Heart right ventricle (tissue), 16 donors: ENCODE measurements around the gene RGS7. TPM values are rescaled to one million over a fixed set of nuclear protein-coding genes. Genes with fewer than 3 reads are reported as not detected.
"Not testable (repeated sequence)": the region's sequence is repeated elsewhere in the genome, so short reads cannot be mapped to it uniquely, and the experiment has no call there.

Experiments used
- ATAC-seq, 8 donors: fragments of 200-7000 bp; cut with Tn5 transposase; one replicate each; pipeline ENCODE4 v1.9.1; 2020; ENCODE audit warnings: mild to moderate bottlenecking in 8 of 8, moderate library complexity in 8 of 8, moderate number of reproducible peaks in 1 of 8
- DNase-seq, 2 donors: peaks; one replicate each; pipeline ENCODE4 v3.0.0-alpha.2; 2020
- H3K27ac ChIP-seq, 10 donors: fragments of 200-600 bp; sonication (generic) in 2 of 10; one replicate each; pipeline versions ENCODE4 v1.5.0 to v1.8.0; 2020 to 2022; ENCODE audit warnings: mild to moderate bottlenecking in 3 of 10
- H3K27me3 ChIP-seq, 7 donors: fragments of 200-600 bp; one replicate each; pipeline ENCODE4 v1.8.0; 2021 to 2022; ENCODE audit warnings: mild to moderate bottlenecking in 2 of 7
- H3K36me3 ChIP-seq, 9 donors: fragments of 200-600 bp; sonication (generic) in 1 of 9; one replicate each; pipeline versions ENCODE4 v1.5.0 to v1.8.0; 2020 to 2022; ENCODE audit warnings: mild to moderate bottlenecking in 2 of 9
- H3K4me1 ChIP-seq, 9 donors: fragments of 200-600 bp; sonication (generic) in 1 of 9; one replicate each; pipeline versions ENCODE4 v1.5.0 to v1.8.0; 2020 to 2022; ENCODE audit warnings: mild to moderate bottlenecking in 4 of 9
- H3K4me3 ChIP-seq, 10 donors: fragments of 200-600 bp; sonication (generic) in 2 of 10; one replicate each; pipeline versions ENCODE4 v1.5.0 to v1.8.0; 2020 to 2022; ENCODE audit warnings: mild to moderate bottlenecking in 7 of 10, moderate library complexity in 2 of 10
- H3K9me3 ChIP-seq, 11 donors: fragments of 200-600 bp in 10 of 11; sonication (generic) in 2 of 11; one replicate each; pipeline versions ENCODE4 v1.5.0 to v1.8.0; 2013 to 2022; ENCODE audit warnings: mild to moderate bottlenecking in 2 of 11, control low read depth in 1 of 11, moderate library complexity in 1 of 11
- CTCF ChIP-seq, 9 donors: fragments of 200-600 bp; sonication (generic) in 2 of 9; IDR thresholded peaks; one replicate each; pipeline versions ENCODE4 v1.5.0 to v1.8.0; 2021 to 2022; ENCODE audit warnings: antibody characterized with exemption in 9 of 9, mild to moderate bottlenecking in 5 of 9, moderate library complexity in 1 of 9
- WGBS, 2 donors: extraction: QIAGEN DNeasy Blood & Tissue Kit; methylation state at CpG; one replicate each; pipeline ENCODE4 v1.1.7; 2013; ENCODE audit warnings: inconsistent platforms in 1 of 2; 5-methylcytosine and 5-hydroxymethylcytosine counted together
- intact Hi-C, 10 donors: fragments of 100-400 bp; cut with DNase I; formaldehyde crosslinking; loops; one replicate each; pipeline versions ENCODE4 v1.11.1 to v1.14.2; 2022
- polyA plus RNA-seq, 2 donors: library from polyadenylated mRNA; stranded (reverse); fragments of 200-250 nt; gene quantifications; one replicate each; pipeline ENCODE4 v1.2.3, GENCODE V29; 2013
- total RNA-seq, 10 donors: library from RNA; stranded (reverse); fragmentation: NEBNext Ultra II Directional in 3 of 10; extraction: Animal tissue kit (Norgen Biotek cat#: 25700) in 3 of 10; gene quantifications; one replicate each; pipeline versions ENCODE4 v1.2.1 to v1.2.4, GENCODE V29; 2021 to 2023
- donor health status: Arrhythmogenic right ventricular cardiomyopathy.
- donor health status: ischemic (EF 13 %, LVEDD 7.1; RV severe dilation, severe dysfunction).
- donor health status: healthy with polysubstance abuse.
- donor health status: DM: no; HTN: yes; CAD: no.
- donor health status: DM: no; HTN: no; CAD: no.
- donor health status: ischemic (EF 25% LVEDD 6.9; RV normal size, moderate dysfunction).
- donor health status: ischemic (EF 25% LVEDD 5.7; RV mildly dilated, moderate dysfunction).
- donor health status: healthy.
- donor health status: DM: yes; HTN: yes; CAD: no.
- donor health status: Ischemic cardiomyopathy.
- donor health status: ischemic (EF 35%, LVEDD 5.7; RV mildly dilated, moderate dysfunction).
- donor health status: nonischemic (EF 11% LVEDD 7.7; RV severe dilation, severe dysfunction).
- donor health status: DM: yes; HTN: yes; CAD: no.
- donor health status: PGD.
- donor health status: ischemic (EF 29% LVEDD 5.4; RV normal size, mild dysfunction).
- donor health status: nonischemic (EF 23%, LVEDD 6.1; RV moderate dilation, normal function).

The RGS7 gene
- total and polyA plus RNA-seq, 12 donors = not detected

DNA sequence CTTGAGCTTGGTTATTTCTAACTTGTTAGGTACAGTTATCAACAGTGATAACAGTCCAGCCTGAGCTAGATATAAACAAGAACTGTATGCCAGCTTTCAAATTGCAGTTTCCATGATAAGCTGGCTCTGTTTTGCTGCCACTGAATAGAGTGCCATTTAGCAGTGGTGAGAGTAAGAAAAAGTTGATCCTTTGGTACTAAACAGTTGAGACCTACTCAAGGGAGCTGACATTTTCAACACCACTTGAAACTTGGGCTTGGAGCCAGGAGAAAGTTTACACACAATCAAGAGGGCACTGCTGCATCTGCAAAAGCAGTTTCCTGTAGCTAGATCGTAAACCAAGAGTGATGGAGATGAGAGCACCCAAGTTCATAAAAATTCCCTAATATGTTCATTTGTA lies 131.3 kb downstream of the RGS7 start:
- DNase-seq = no peak
- Histone ChIP-seq H3K27ac (no peak overlapping the region), H3K27me3 (no peaks in the 10 kb centered on the region), H3K36me3 (no peaks in the 10 kb centered on the region), H3K4me1 (peaks cover 0 to 2% (median 0%) of the 10 kb centered on the region in 9 donors), H3K9me3 (peaks cover 0 to 33% (median 0%) of the 10 kb centered on the region in 11 donors), H3K4me3 (no peak overlapping the region)
- TF ChIP-seq CTCF (IDR thresholded peaks at IDR 0.05) = no peak
- intact Hi-C loops = no loop called here
- WGBS, 2 donors = 33 to 49% methylated on average over 1 of the region's 1 CpG
- no peak for ATAC-seq

DNA sequence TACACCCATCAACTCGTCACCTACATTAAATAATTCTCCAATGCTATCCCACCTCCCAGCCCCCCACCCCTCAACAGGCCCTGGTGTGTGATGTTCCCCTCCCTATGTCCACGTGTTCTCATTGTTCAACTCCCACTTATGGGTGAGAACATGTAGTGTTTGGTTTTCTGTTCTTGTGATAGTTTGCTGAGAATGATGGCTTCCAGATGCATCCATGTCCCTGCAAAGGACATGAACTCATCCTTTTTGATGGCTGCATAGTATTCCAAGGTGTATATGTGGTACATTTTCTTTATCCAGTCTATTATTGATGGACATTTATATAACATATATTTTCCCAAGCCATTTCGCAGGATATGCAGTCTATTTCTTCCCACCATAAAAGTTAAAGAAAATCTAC lies 132.8 kb downstream of the RGS7 start:
- H3K27me3 ChIP-seq, ATAC-seq, H3K27ac ChIP-seq, DNase-seq, intact Hi-C loops, H3K36me3 ChIP-seq, H3K4me3 ChIP-seq, H3K4me1 ChIP-seq: not testable (repeated sequence)
- peaks cover 0 to 35% (median 0%) of the 10 kb centered on the region in 11 donors for H3K9me3 ChIP-seq
- WGBS, 2 donors = 83 to 84% methylated on average over 3 of the region's 3 CpGs

DNA sequence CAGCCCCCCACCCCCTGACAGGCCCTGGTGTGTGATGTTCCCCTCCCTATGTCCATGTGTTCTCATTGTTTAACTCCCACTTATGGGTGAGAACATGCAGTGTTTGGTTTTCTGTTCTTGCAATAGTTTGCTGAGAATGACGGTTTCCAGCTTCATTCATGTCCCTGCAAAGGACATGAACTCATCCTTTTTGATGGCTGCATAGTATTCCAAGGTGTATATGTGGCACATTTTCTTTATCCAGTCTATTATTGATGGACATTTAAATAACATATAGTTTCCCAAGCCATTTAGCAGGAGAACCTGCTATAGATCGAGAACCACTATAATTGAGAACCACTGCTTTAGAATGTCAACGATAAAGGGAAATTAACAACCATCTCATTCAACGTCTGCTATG lies 134.2 kb downstream of the RGS7 start:
- H3K4me1 ChIP-seq, intact Hi-C loops, ATAC-seq, H3K27ac ChIP-seq, DNase-seq, H3K36me3 ChIP-seq, H3K27me3 ChIP-seq, H3K4me3 ChIP-seq: not testable (repeated sequence)
- 81 to 84% methylated on average over 4 of the region's 4 CpGs for WGBS, 2 donors
- H3K9me3 ChIP-seq = peaks cover 0 to 40% (median 0%) of the 10 kb centered on the region in 11 donors

- Histone ChIP-seq H3K27me3 (no peaks in the 10 kb centered on the region), H3K4me3 (no peak overlapping the region), H3K27ac (no peak overlapping the region), H3K4me1 (no peaks in the 10 kb centered on the region), H3K36me3 (no peaks in the 10 kb centered on the region), H3K9me3 (peaks cover 0 to 53% (median 8%) of the 10 kb centered on the region in 11 donors)
- ATAC-seq (no peak), DNase-seq (no peak)
- 65 to 70% methylated on average over 6 of the region's 6 CpGs for WGBS, 2 donors
- intact Hi-C loops = no loop called here
- TF ChIP-seq CTCF (IDR thresholded peaks at IDR 0.05) = no peak
These were observed 135.7 kb downstream of the RGS7 start for GRCh38 chr1:241221319-241221718.

DNA sequence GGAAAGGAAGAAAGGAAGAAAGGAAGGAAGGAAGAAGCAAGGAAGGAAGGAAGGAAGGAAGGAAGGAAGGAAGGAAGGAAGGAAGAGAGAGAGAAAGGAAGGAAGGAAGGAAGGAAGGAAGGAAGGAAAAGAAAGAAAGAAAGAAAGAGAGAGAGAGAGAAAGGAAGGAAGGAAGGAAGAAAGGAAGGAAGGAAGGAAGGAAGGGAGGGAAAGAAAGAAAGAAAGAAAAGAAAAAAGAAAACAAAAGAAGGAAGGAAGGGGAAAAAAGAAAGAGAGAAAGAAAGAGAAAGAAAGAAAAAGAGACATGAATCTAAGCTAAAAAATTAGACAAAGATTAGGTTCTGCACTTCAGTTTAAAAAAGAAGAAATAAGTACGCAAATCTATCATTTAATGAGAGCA lies 136.1 kb downstream of the RGS7 start:
- H3K36me3 ChIP-seq, intact Hi-C loops, ATAC-seq, H3K27me3 ChIP-seq, H3K4me1 ChIP-seq, DNase-seq, H3K4me3 ChIP-seq, H3K27ac ChIP-seq: not testable (repeated sequence)
- H3K9me3 ChIP-seq = peaks cover 0 to 57% (median 8%) of the 10 kb centered on the region in 11 donors
- WGBS, 2 donors = 95 to 100% methylated on average over 1 of the region's 1 CpG

DNA sequence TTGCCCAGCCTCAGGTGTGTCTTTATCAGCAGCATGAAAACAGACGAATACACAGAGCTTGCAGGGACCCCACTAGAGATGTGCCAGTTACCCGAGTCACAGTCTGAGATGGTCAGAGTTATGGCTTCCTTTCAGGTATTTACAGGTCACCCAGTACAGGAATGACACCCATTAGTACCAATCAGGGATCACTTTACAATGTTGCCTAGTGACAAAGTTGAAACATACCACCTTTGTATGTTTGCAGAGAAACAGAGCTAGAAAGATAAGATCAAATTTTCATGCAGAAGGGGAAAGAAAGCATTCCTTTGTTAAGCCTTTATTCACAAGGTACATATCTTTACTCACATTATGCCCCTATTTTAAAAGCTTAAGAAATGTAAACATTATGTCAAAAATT lies 137.6 kb downstream of the RGS7 start:
- TF ChIP-seq CTCF (IDR thresholded peaks at IDR 0.05) = no peak
- no peaks in the 10 kb centered on the region for H3K36me3 ChIP-seq
- intact Hi-C loops = no loop called here
- no peaks in the 10 kb centered on the region for H3K27me3 ChIP-seq
- DNase-seq (no peak), ATAC-seq (no peak)
- no peak overlapping the region for H3K27ac ChIP-seq
- peaks cover 0 to 53% (median 8%) of the 10 kb centered on the region in 11 donors for H3K9me3 ChIP-seq
- no peak overlapping the region for H3K4me3 ChIP-seq
- H3K4me1 ChIP-seq = no peaks in the 10 kb centered on the region
- 62 to 65% methylated on average over 2 of the region's 2 CpGs for WGBS, 2 donors
